Stimulated activated CD4-positive, alpha-beta T cell treated with anti-CD3 and anti-CD28 coated beads, Interleukin-1b, Interleukin-23, amount 100 ng/mL, for 1 hour (primary cell): ENCODE data around the gene PDZRN3.

Experiments
- DNase-seq, 2 donors: peaks; one replicate each; pipeline ENCODE4 v3.0.0-alpha.2; 2020; ENCODE audit warnings: low read depth in 2 of 2

The PDZRN3 gene

GRCh38 chr3:73332558-73332957 is 292.2 kb downstream of the PDZRN3 start:
- DNase-seq, result no peak
